Neural cell (in vitro differentiated cells): ENCODE results near the gene TESK1. TPM values are rescaled to one million over a fixed set of nuclear protein-coding genes. Genes with fewer than 3 reads are reported as not detected.
A peak's percentile ranks its signal among the peaks of the same experiment; 100 is the strongest.

Experiments
- H2AFZ ChIP-seq: fragments of 200-600, 300-800 bp; sonication (generic), shearing (Covaris generic); 2 replicates; pipeline ENCODE4 v1.6.0; 2014; ENCODE audit warnings: low read depth, mild to moderate bottlenecking, antibody characterized with exemption, low read length, moderate library complexity
- H3F3A ChIP-seq: fragments of 200-600 bp; shearing (Covaris generic); 2 replicates; pipeline ENCODE4 v1.6.1; 2016; ENCODE audit warnings: mild to moderate bottlenecking, moderate library complexity, mixed read lengths, antibody characterized with exemption, low read length; ENCODE audit not compliant: insufficient read depth, poor library complexity, severe bottlenecking
- H3K27ac ChIP-seq: fragments of 200-600, 300-800 bp; sonication (generic), shearing (Covaris generic); 2 replicates; pipeline ENCODE4 v1.5.1; 2014; ENCODE audit warnings: mild to moderate bottlenecking, low read length, moderate library complexity
- H3K27me3 ChIP-seq: fragments of 300-800, 200-600 bp; sonication (generic), shearing (Covaris generic); 2 replicates; pipeline ENCODE4 v1.6.0; 2014; ENCODE audit warnings: mild to moderate bottlenecking, low read depth, low read length, moderate library complexity; ENCODE audit not compliant: insufficient read depth
- H3K36me3 ChIP-seq: fragments of 300-800, 200-600 bp; sonication (generic), shearing (Covaris generic); 2 replicates; pipeline ENCODE4 v1.5.1; 2014; ENCODE audit warnings: mild to moderate bottlenecking, antibody characterized with exemption, low read length, moderate library complexity; ENCODE audit not compliant: insufficient read depth
- H3K4me2 ChIP-seq: fragments of 300-800, 200-600 bp; sonication (generic), shearing (Covaris generic); 2 replicates; pipeline ENCODE4 v1.6.0; 2014; ENCODE audit warnings: mild to moderate bottlenecking, low read length
- H3K4me3 ChIP-seq: fragments of 300-800, 200-600 bp; sonication (generic), shearing (Covaris generic); 2 replicates; pipeline ENCODE4 v1.5.1; 2014; ENCODE audit warnings: mild to moderate bottlenecking, low read length, moderate library complexity
- H3K79me2 ChIP-seq: fragments of 200-600 bp; shearing (Covaris generic); replicated peaks from 2 replicates; pipeline ENCODE4 v1.6.0; 2014; ENCODE audit warnings: mild to moderate bottlenecking, low read length, moderate library complexity; ENCODE audit not compliant: insufficient read depth
- H3K9ac ChIP-seq: fragments of 300-800, 200-600 bp; sonication (generic), shearing (Covaris generic); 2 replicates; pipeline ENCODE4 v1.6.1; 2016; ENCODE audit warnings: mild to moderate bottlenecking, low read length, mixed read lengths
- H3K9me2 ChIP-seq: fragments of 200-600 bp; shearing (Covaris generic); 2 replicates; pipeline ENCODE4 v1.6.1; 2016; ENCODE audit warnings: mild to moderate bottlenecking, low read length, mixed read lengths; ENCODE audit not compliant: insufficient read depth
- H3K9me3 ChIP-seq: fragments of 200-600, 300-800 bp; sonication (generic), shearing (Covaris generic); 2 replicates; pipeline ENCODE4 v1.6.1; 2016; ENCODE audit warnings: mild to moderate bottlenecking, mixed run types, low read length, moderate library complexity, mixed read lengths
- H4K20me1 ChIP-seq: fragments of 200-600 bp; shearing (Covaris generic); 2 replicates; pipeline ENCODE4 v1.6.1; 2016; ENCODE audit warnings: mild to moderate bottlenecking, mixed run types; ENCODE audit not compliant: insufficient read depth
- EP300 ChIP-seq: fragments of 450-650 bp; conservative IDR thresholded peaks from 2 replicates; pipeline ENCODE4 v1.6.1; 2014; ENCODE audit warnings: antibody characterized with exemption, mild to moderate bottlenecking, moderate library complexity; ENCODE audit not compliant: poor library complexity, severe bottlenecking
- EZH2 ChIP-seq: fragments of 200-600, 300-800 bp; shearing (Covaris generic), sonication (generic); IDR thresholded peaks from 2 replicates; pipeline ENCODE4 v1.6.1; 2014; ENCODE audit warnings: antibody characterized with exemption, low read length, borderline replicate concordance, mild to moderate bottlenecking; ENCODE audit not compliant: insufficient read depth, poor library complexity, severe bottlenecking
- MXI1 ChIP-seq: fragments of 450-650 bp; conservative IDR thresholded peaks from 2 replicates; pipeline ENCODE4 v1.6.1; 2014; ENCODE audit warnings: antibody characterized with exemption, mild to moderate bottlenecking; ENCODE audit not compliant: poor library complexity, severe bottlenecking
- POLR2AphosphoS5 ChIP-seq: IDR thresholded peaks from 2 replicates; pipeline ENCODE4 v1.6.1; 2012
- RAD21 ChIP-seq: fragments of 450-650 bp; conservative IDR thresholded peaks from 2 replicates; pipeline ENCODE4 v1.6.1; 2014; ENCODE audit warnings: antibody characterized with exemption, mild to moderate bottlenecking, moderate library complexity
- SMC3 ChIP-seq: fragments of 450-650 bp; conservative IDR thresholded peaks from 2 replicates; pipeline ENCODE4 v1.6.1; 2014; ENCODE audit warnings: antibody characterized with exemption, mild to moderate bottlenecking, moderate library complexity; ENCODE audit not compliant: poor library complexity
- TAF1 ChIP-seq: IDR thresholded peaks from 2 replicates; pipeline ENCODE4 v1.6.1; 2012; ENCODE audit warnings: low read depth
- polyA plus RNA-seq: library from polyadenylated mRNA; depleted of rRNA; stranded (reverse); fragments of >200 nt; gene quantifications from 2 replicates; pipeline ENCODE4 v1.2.3, GENCODE V29; 2014
- TF ChIP-seq, protein P1 (sequence below): IDR thresholded peaks from 2 replicates; pipeline ENCODE4 v1.6.1; 2012; ENCODE audit warnings: borderline replicate concordance
- TF ChIP-seq, protein P2 (sequence below): fragments of 450-650 bp; IDR thresholded peaks from 2 replicates; pipeline ENCODE4 v1.5.1; 2014; ENCODE audit warnings: antibody characterized with exemption, mild to moderate bottlenecking, moderate library complexity; ENCODE audit not compliant: poor library complexity, severe bottlenecking

Gene TESK1
- polyA plus RNA-seq, 1 donor from 2014 or later, result 37.9 TPM

DNA sequence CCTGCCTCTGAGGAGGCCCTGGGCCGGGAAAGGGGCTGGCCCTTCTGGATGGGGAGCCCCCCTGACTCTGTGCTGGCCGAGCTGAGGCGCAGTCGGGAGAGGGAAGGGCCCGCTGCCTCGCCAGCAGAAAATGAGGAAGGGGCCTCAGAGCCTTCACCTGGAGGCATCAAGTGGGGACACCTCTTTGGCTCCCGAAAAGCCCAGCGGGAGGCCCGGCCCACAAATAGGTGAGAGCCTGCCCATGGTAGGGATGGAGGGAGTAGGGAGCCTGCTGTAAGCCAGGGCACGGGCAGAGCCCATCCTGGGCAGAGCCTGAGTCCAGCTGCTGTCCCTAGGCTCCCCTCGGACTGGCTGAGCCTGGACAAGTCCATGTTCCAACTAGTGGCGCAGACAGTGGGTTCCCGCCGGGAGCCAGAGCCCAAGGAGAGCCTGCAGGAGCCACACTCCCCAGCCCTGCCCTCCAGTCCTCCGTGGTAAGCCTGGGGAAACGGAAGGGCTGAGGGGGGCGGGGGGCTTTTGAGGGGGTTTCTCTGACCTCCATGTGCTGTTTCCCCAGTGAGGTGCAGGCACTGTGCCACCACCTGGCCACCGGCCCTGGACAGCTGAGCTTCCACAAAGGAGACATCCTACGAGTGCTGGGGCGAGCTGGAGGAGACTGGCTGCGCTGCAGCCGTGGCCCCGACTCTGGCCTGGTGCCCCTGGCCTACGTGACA is 44.3 kb upstream of the TESK1 start:
- Histone ChIP-seq H3K9ac (no peak overlapping the region), H3K4me3 (no peak overlapping the region), H3F3A (no peaks in the 10 kb centered on the region), H3K27ac (no peak overlapping the region), H3K4me2 (no peak overlapping the region), H3K27me3 (no peaks in the 10 kb centered on the region), H2AFZ (no peak overlapping the region), H3K9me3 (no peaks in the 10 kb centered on the region), H4K20me1 (no peaks in the 10 kb centered on the region), H3K79me2 (no peaks in the 10 kb centered on the region), H3K36me3 (no peaks in the 10 kb centered on the region), H3K9me2 (no peaks in the 10 kb centered on the region)
- TF ChIP-seq RAD21 (no peak), POLR2AphosphoS5 (peak; percentile 11)

DNA sequence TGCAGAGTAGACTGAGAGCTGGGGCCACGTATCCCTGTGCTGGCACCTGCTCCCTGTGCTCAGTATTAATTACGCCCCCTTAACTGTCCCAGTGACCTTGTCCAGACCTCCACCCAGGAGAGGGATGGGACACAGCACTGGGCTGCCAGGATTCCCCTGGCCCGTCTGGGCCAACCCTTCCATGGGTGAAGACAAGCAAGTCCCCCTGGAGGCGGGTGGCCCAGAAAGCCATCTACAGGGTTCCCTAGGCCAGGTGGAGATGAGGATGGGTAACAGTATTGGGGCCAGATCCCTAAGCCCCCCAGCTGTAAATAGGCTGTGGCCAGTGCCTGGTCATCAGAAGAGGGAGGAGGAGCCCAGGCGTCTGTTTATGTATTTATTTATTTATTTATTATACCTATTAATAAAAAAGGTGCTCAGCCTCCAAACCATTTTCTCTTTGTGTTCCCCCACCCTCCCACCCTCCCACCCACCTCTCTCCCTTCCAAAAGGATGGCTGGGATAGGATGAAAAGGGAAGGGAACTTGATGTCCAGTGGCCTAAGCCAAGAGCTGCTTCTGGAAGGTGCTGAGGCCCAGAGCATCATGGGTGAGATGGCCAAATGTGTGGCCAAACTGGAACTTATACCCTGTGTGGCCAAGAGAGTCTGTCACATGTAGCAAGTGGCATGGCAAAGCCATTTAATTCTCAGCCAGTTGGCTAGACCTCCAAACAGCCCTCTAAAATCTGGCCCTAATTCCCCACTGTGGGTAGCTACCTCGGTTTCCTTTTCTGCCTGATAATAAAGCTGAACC is 43.4 kb upstream of the TESK1 start:
- TF ChIP-seq RAD21 (no peak), POLR2AphosphoS5 (peak; percentile 43)
- no peaks in the 10 kb centered on the region for H3K36me3 ChIP-seq
- H3K9me3 ChIP-seq, result no peaks in the 10 kb centered on the region
- H3K9ac ChIP-seq, result no peak overlapping the region
- H3K79me2 ChIP-seq, result no peaks in the 10 kb centered on the region
- no peaks in the 10 kb centered on the region for H4K20me1 ChIP-seq
- H3K4me2 ChIP-seq, result no peak overlapping the region
- H3K27ac ChIP-seq, result no peak overlapping the region
- H3K9me2 ChIP-seq, result no peaks in the 10 kb centered on the region
- H3K27me3 ChIP-seq, result no peaks in the 10 kb centered on the region
- H3F3A ChIP-seq, result no peaks in the 10 kb centered on the region
- no peak overlapping the region for H2AFZ ChIP-seq
- no peak overlapping the region for H3K4me3 ChIP-seq

DNA sequence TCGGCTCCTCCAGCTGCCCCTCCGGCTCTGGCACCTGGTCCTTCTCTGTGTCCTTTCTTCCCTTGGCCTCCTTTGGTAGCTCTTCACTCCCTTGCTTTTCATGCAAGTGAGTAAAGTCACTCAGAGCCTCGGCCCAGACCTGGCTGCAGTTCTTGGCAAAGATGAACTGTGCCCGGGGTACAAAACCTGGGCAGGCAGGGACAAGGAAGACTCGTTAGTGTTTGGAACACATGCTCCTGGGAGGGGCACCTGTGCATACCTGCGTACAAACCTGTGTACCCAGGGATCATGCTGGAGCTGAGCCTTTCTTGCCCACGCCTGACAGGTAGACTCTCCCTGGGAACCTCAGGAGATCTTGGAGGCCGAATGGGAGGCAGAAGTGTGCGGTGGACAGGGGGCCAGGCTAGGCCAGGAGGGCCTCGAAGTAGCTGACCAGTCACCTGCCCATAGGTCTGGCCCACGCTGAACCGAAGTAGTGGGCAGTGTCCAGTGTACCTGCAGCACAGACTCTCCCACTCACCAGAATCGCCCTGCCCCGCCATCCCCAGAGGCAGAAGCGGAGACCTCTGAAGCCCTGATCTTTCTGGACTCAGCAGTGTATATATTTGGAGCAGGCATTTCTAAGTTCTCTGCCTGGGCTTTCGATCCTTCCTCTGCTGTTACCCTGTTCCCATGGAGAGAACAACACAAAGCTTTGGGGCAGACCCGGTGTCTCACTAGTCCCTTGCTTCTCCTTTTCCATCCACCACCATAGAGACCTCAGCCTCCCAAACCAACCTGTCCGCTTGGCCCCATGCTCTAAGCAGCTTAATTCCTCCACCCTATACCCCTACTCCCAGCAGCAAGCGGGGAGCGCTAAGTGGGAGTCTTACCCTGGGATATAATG is 41.9 kb upstream of the TESK1 start:
- Histone ChIP-seq H2AFZ (no peak overlapping the region), H3K9me2 (no peaks in the 10 kb centered on the region), H3K4me3 (no peak overlapping the region), H3F3A (no peaks in the 10 kb centered on the region), H4K20me1 (no peaks in the 10 kb centered on the region), H3K9me3 (no peaks in the 10 kb centered on the region), H3K9ac (no peak overlapping the region), H3K36me3 (no peaks in the 10 kb centered on the region), H3K4me2 (no peak overlapping the region), H3K27me3 (no peaks in the 10 kb centered on the region), H3K79me2 (no peaks in the 10 kb centered on the region), H3K27ac (no peak overlapping the region)
- no peak for TF ChIP-seq SMC3
- no peak for TF ChIP-seq RAD21
- no peak for TF ChIP-seq MXI1
- TF ChIP-seq TAF1, result no peak
- TF ChIP-seq, protein P1, sequence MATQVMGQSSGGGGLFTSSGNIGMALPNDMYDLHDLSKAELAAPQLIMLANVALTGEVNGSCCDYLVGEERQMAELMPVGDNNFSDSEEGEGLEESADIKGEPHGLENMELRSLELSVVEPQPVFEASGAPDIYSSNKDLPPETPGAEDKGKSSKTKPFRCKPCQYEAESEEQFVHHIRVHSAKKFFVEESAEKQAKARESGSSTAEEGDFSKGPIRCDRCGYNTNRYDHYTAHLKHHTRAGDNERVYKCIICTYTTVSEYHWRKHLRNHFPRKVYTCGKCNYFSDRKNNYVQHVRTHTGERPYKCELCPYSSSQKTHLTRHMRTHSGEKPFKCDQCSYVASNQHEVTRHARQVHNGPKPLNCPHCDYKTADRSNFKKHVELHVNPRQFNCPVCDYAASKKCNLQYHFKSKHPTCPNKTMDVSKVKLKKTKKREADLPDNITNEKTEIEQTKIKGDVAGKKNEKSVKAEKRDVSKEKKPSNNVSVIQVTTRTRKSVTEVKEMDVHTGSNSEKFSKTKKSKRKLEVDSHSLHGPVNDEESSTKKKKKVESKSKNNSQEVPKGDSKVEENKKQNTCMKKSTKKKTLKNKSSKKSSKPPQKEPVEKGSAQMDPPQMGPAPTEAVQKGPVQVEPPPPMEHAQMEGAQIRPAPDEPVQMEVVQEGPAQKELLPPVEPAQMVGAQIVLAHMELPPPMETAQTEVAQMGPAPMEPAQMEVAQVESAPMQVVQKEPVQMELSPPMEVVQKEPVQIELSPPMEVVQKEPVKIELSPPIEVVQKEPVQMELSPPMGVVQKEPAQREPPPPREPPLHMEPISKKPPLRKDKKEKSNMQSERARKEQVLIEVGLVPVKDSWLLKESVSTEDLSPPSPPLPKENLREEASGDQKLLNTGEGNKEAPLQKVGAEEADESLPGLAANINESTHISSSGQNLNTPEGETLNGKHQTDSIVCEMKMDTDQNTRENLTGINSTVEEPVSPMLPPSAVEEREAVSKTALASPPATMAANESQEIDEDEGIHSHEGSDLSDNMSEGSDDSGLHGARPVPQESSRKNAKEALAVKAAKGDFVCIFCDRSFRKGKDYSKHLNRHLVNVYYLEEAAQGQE, result no peak
- TF ChIP-seq EP300, result no peak
- no peak for TF ChIP-seq POLR2AphosphoS5
- TF ChIP-seq, protein P2, sequence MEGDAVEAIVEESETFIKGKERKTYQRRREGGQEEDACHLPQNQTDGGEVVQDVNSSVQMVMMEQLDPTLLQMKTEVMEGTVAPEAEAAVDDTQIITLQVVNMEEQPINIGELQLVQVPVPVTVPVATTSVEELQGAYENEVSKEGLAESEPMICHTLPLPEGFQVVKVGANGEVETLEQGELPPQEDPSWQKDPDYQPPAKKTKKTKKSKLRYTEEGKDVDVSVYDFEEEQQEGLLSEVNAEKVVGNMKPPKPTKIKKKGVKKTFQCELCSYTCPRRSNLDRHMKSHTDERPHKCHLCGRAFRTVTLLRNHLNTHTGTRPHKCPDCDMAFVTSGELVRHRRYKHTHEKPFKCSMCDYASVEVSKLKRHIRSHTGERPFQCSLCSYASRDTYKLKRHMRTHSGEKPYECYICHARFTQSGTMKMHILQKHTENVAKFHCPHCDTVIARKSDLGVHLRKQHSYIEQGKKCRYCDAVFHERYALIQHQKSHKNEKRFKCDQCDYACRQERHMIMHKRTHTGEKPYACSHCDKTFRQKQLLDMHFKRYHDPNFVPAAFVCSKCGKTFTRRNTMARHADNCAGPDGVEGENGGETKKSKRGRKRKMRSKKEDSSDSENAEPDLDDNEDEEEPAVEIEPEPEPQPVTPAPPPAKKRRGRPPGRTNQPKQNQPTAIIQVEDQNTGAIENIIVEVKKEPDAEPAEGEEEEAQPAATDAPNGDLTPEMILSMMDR, result no peak
- TF ChIP-seq EZH2, result no peak
